Stimulated activated CD8-positive, alpha-beta memory T cell treated with anti-CD3 and anti-CD28 coated beads, Interleukin-4, amount 100 ng/mL, for 4 hours (primary cell): ENCODE results near the gene APOL5.
"Not testable (repeated sequence)": the region's sequence is repeated elsewhere in the genome, so short reads cannot be mapped to it uniquely, and the experiment has no call there.

Experiments used
- DNase-seq, 2 donors: peaks; one replicate each; pipeline ENCODE4 v3.0.0-alpha.2; 2020; ENCODE audit warnings: low read depth in 2 of 2, low spot score in 1 of 2

APOL5 gene

GRCh38 chr22:35708917-35709316, 8.8 kb upstream of the APOL5 start:
- DNase-seq, result no peak

GRCh38 chr22:35711336-35711735, 6.3 kb upstream of the APOL5 start:
- no peak for DNase-seq

GRCh38 chr22:35712672-35713071, 5.0 kb upstream of the APOL5 start:
- no peak for DNase-seq

- DNase-seq, result no peak
Measured at GRCh38 chr22:35719212-35719875, 1.7 kb downstream of the APOL5 start.

- DNase-seq, result no peak
Measured at GRCh38 chr22:35721960-35722359, 4.3 kb downstream of the APOL5 start.

- DNase-seq, result no peak
Measured at GRCh38 chr22:35725521-35725920, 7.8 kb downstream of the APOL5 start.

GRCh38 chr22:35726398-35726797, 8.7 kb downstream of the APOL5 start:
- no peak for DNase-seq

- no peak for DNase-seq
Measured at GRCh38 chr22:35726933-35727332, 9.3 kb downstream of the APOL5 start.

GRCh38 chr22:35727436-35727835, 9.8 kb downstream of the APOL5 start:
- DNase-seq, result no peak

- DNase-seq, result no peak
Measured at GRCh38 chr22:35728639-35729308, 11.1 kb downstream of the APOL5 start.

- no peak for DNase-seq
Measured at GRCh38 chr22:35729309-35729698, 11.6 kb downstream of the APOL5 start.

GRCh38 chr22:35731321-35731720, 13.6 kb downstream of the APOL5 start:
- DNase-seq, result no peak

- DNase-seq, result no peak
Measured at GRCh38 chr22:35732116-35732515, 14.4 kb downstream of the APOL5 start.

- no peak for DNase-seq
Measured at GRCh38 chr22:35733036-35733435, 15.4 kb downstream of the APOL5 start.

GRCh38 chr22:35733791-35734516, 16.3 kb downstream of the APOL5 start:
- DNase-seq, result no peak

GRCh38 chr22:35734517-35734827, 16.8 kb downstream of the APOL5 start:
- no peak for DNase-seq

- DNase-seq, result no peak
Measured at GRCh38 chr22:35735542-35735941, 17.9 kb downstream of the APOL5 start.

- no peak for DNase-seq
Measured at GRCh38 chr22:35736166-35736565, 18.5 kb downstream of the APOL5 start.

- no peak for DNase-seq
Measured at GRCh38 chr22:35736701-35737100, 19.0 kb downstream of the APOL5 start.

GRCh38 chr22:35737886-35738285, 20.2 kb downstream of the APOL5 start:
- not testable (repeated sequence) for DNase-seq

- DNase-seq, result no peak
Measured at GRCh38 chr22:35739076-35739930, 21.6 kb downstream of the APOL5 start.
